Fibroblast of lung (primary cell): ENCODE results near the gene MRPS34. TPM values are rescaled to one million over a fixed set of nuclear protein-coding genes. Genes with fewer than 3 reads are reported as not detected.

ENCODE experiments used
- DNase-seq, 2 donors: peaks; one replicate each; pipeline versions ENCODE4 v3.0.0 to v3.0.0-alpha.2; 2010; ENCODE audit warnings: low read depth in 2 of 2
- H2AFZ ChIP-seq: 2 replicates; pipeline ENCODE4 v1.5.1; 2012; ENCODE audit warnings: low read length, control low read depth, inconsistent platforms
- H3K27ac ChIP-seq: 2 replicates; pipeline ENCODE4 v1.5.1; 2011; ENCODE audit warnings: low read length, control low read depth; ENCODE audit not compliant: insufficient read depth
- H3K27me3 ChIP-seq: 2 replicates; pipeline ENCODE4 v1.5.1; 2011; ENCODE audit warnings: mild to moderate bottlenecking, low read length; ENCODE audit not compliant: control insufficient read depth, insufficient read depth
- H3K36me3 ChIP-seq: 2 replicates; pipeline ENCODE4 v1.5.1; 2011; ENCODE audit warnings: low read length; ENCODE audit not compliant: control insufficient read depth, insufficient read depth
- H3K4me1 ChIP-seq: 2 replicates; pipeline ENCODE4 v1.5.1; 2011; ENCODE audit warnings: low read length; ENCODE audit not compliant: control insufficient read depth, insufficient read depth; ENCODE audit errors: extremely low read depth
- H3K4me2 ChIP-seq: 2 replicates; pipeline ENCODE4 v1.5.1; 2011; ENCODE audit warnings: low read length, control low read depth; ENCODE audit not compliant: insufficient read depth; ENCODE audit errors: extremely low read depth
- H3K4me3 ChIP-seq, 4 experiments: fragments of 200-600 bp in 1 of 4; sonication (generic) in 1 of 4; replicated peaks in 1 of 4; 2 replicates each; pipeline ENCODE4 v1.5.1; 2011 to 2016; ENCODE audit warnings: low read length in 4 of 4, low read depth in 3 of 4, mild to moderate bottlenecking in 3 of 4, control low read depth in 2 of 4, inconsistent platforms in 1 of 4, mixed read lengths in 1 of 4; ENCODE audit not compliant: insufficient read depth in 1 of 4; ENCODE audit errors: control extremely low read depth in 1 of 4
- H3K79me2 ChIP-seq: 2 replicates; pipeline ENCODE4 v1.5.1; 2012; ENCODE audit warnings: mild to moderate bottlenecking, low read length, inconsistent platforms; ENCODE audit not compliant: control insufficient read depth, insufficient read depth
- H3K9ac ChIP-seq: 2 replicates; pipeline ENCODE4 v1.5.1; 2011; ENCODE audit warnings: mild to moderate bottlenecking, low read length, control low read depth; ENCODE audit not compliant: insufficient read depth
- H3K9me3 ChIP-seq: 2 replicates; pipeline ENCODE4 v1.5.1; 2012; ENCODE audit warnings: low read depth, low read length; ENCODE audit not compliant: control insufficient read depth, insufficient read depth
- H4K20me1 ChIP-seq: 2 replicates; pipeline ENCODE4 v1.5.1; 2011; ENCODE audit warnings: low read length; ENCODE audit not compliant: control insufficient read depth, insufficient read depth; ENCODE audit errors: extremely low read depth
- CTCF ChIP-seq, 2 donors: IDR thresholded peaks in 1 of 2; conservative IDR thresholded peaks in 1 of 2; 1 replicate in 1 of 2; 2 replicates in 1 of 2; pipeline ENCODE4 v1.5.1; 2011 to 2012; ENCODE audit warnings: low read length in 2 of 2, control low read depth in 1 of 2, inconsistent platforms in 1 of 2, low read depth in 1 of 2, mild to moderate bottlenecking in 1 of 2
- EZH2 ChIP-seq: IDR thresholded peaks from 2 replicates; pipeline ENCODE4 v1.5.1; 2012; ENCODE audit warnings: low read length, control low read depth, mild to moderate bottlenecking; ENCODE audit errors: missing control alignments
- polyA plus RNA-seq, 2 donors: library from polyadenylated mRNA; depleted of rRNA in 1 of 2; stranded (reverse) in 1 of 2; unstranded in 1 of 2; fragments of >200 nt; gene quantifications; 2 replicates each; pipeline ENCODE4 v1.2.1, GENCODE V29; 2011 to 2012; ENCODE audit warnings: missing spikeins in 1 of 2
- total RNA-seq: library from RNA; depleted of rRNA; stranded (reverse); fragments of >200 nt; gene quantifications from 2 replicates; pipeline ENCODE4 v1.2.1, GENCODE V29; 2014

MRPS34 gene
- total and polyA plus RNA-seq, 2 donors (not counting 1 experiment from before 2014, with no cell fraction given): 40.1 to 74.3 TPM

DNA sequence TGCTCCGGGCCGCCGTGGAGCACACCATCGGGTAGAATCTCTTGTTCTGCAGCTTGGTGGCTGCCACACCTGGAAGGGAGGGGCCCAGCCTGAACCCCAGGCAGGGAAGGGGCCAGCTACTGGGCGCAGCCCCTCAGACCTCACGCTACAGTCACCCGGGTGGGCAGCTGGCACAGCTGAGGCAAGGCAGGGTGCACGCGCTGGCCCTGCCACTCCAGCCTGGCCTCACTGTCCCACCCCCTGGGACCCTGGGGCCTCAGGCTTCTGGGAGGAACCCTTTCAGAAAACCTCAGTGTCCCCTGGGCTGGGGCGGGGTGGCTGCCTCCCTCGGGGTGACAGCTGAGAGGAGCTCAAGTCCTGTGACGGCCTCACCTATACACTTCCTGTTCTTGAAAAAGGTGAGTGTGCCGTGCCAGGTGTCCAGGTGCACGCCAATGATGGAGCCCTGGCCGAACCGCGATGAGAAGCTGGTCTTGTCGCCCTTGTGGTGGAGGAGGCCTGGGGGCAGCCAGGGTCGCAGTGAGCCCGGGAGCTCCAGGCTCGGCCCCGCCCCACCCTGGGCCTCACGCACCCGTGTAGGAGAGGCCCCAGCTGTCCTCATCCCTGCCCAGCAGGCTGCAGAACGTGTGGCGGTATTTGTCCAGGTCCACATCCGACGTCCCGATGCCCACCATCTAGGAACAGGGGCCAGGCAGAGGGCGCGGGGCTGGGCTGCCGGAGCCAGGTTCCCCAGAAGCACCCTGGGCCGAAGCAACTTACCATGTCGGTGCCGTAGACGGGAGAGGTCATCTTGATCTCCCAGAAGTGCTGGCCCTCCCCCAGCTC lies 4.7 kb upstream of the MRPS34 start:
- H4K20me1 ChIP-seq: no peaks in the 10 kb centered on the region
- H3K4me3 ChIP-seq: no peak overlapping the region
- no peak overlapping the region for H3K27ac ChIP-seq
- no peaks in the 10 kb centered on the region for H3K9me3 ChIP-seq
- H3K4me2 ChIP-seq: no peak overlapping the region
- no peak overlapping the region for H2AFZ ChIP-seq
- H3K79me2 ChIP-seq: peaks cover 24% of the 10 kb centered on the region
- H3K36me3 ChIP-seq: peaks cover 22% of the 10 kb centered on the region
- H3K9ac ChIP-seq: no peak overlapping the region
- H3K4me1 ChIP-seq: peaks cover 8% of the 10 kb centered on the region
- no peak for TF ChIP-seq EZH2
- TF ChIP-seq CTCF (conservative IDR thresholded peaks at IDR 0.05 in 1 of 2, IDR thresholded peaks at IDR 0.05 in 1 of 2; ENCODE audit: low read depth in 1 of 2, low read length in 2 of 2): no peak
- no peak for DNase-seq
- H3K27me3 ChIP-seq: no peaks in the 10 kb centered on the region

GRCh38 chr16:1776991-1777374 lies 4.0 kb upstream of the MRPS34 start:
- Histone ChIP-seq H3K4me3 (no peak overlapping the region), H3K4me2 (no peak overlapping the region), H4K20me1 (no peaks in the 10 kb centered on the region), H3K9me3 (no peaks in the 10 kb centered on the region), H3K27ac (no peak overlapping the region), H3K79me2 (peaks cover 30% of the 10 kb centered on the region), H3K4me1 (peaks cover 10% of the 10 kb centered on the region), H2AFZ (no peak overlapping the region), H3K36me3 (peaks cover 22% of the 10 kb centered on the region), H3K27me3 (no peaks in the 10 kb centered on the region), H3K9ac (no peak overlapping the region)
- TF ChIP-seq CTCF (conservative IDR thresholded peaks at IDR 0.05 in 1 of 2, IDR thresholded peaks at IDR 0.05 in 1 of 2; ENCODE audit: low read depth in 1 of 2, low read length in 2 of 2) (no peak), EZH2 (no peak)
- no peak for DNase-seq

DNA sequence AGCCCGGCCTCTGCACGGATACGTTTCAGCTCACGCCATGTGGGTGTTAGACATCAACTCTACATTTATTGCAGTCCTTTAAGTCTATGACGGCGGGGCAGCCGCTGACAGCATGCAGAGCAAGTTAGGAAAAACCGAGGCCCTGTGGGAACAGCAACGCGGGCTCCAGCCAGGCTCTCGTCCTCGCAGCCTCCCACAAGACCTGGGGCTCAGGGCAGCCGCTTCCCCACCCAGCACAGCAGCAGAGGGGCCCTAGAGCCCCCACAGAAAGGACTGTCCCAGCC lies 3.7 kb upstream of the MRPS34 start:
- TF ChIP-seq CTCF (conservative IDR thresholded peaks at IDR 0.05 in 1 of 2, IDR thresholded peaks at IDR 0.05 in 1 of 2; ENCODE audit: low read depth in 1 of 2, low read length in 2 of 2): no peak
- no peak for TF ChIP-seq EZH2
- H4K20me1 ChIP-seq: no peaks in the 10 kb centered on the region
- H3K27me3 ChIP-seq: no peaks in the 10 kb centered on the region
- no peak overlapping the region for H3K4me3 ChIP-seq
- H3K27ac ChIP-seq: no peak overlapping the region
- no peak overlapping the region for H3K4me2 ChIP-seq
- H3K79me2 ChIP-seq: peaks cover 32% of the 10 kb centered on the region
- peaks cover 13% of the 10 kb centered on the region for H3K4me1 ChIP-seq
- H2AFZ ChIP-seq: no peak overlapping the region
- no peak for DNase-seq
- H3K9me3 ChIP-seq: no peaks in the 10 kb centered on the region
- peaks cover 22% of the 10 kb centered on the region for H3K36me3 ChIP-seq
- H3K9ac ChIP-seq: no peak overlapping the region
